Measurements from ENCODE around the gene MLLT10. TPM values are rescaled to one million over a fixed set of nuclear protein-coding genes. Genes with fewer than 3 reads are reported as not detected.

The MLLT10 gene
- total RNA-seq, 1 experiment from 2014 or later, result 45.2 TPM

DNA sequence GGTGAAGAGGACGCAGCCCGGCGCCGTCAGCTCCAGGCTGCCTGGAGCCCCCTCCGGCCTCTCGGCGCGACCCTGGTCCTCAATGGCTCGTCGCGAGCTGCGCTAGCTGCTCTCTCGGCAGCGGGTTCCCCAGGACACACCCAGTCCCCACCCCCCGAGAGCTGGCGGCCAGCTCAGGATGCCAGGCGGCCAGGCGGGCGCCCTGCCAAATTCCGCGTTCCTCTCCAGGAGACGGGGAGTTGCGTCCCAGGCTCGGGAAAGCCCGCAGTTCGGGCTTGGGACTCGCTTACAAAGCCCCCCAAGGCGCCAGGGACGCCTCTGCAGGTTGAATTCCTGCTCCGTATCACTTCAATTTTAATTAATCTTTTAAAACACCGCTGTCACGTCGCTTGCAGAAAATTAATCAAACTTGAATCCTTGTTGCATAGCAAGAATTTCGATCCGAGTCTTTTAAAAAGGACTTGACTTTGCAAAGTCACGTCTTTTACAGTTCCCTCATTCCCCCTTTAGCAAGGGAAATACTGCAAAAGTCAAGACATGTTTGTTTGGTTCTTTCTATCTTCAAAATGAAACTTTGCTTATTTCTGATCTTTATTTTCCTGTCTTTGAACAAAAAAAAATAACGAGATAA, 36.7 kb upstream of the MLLT10 start (continued):
- TF ChIP-seq, protein P1, sequence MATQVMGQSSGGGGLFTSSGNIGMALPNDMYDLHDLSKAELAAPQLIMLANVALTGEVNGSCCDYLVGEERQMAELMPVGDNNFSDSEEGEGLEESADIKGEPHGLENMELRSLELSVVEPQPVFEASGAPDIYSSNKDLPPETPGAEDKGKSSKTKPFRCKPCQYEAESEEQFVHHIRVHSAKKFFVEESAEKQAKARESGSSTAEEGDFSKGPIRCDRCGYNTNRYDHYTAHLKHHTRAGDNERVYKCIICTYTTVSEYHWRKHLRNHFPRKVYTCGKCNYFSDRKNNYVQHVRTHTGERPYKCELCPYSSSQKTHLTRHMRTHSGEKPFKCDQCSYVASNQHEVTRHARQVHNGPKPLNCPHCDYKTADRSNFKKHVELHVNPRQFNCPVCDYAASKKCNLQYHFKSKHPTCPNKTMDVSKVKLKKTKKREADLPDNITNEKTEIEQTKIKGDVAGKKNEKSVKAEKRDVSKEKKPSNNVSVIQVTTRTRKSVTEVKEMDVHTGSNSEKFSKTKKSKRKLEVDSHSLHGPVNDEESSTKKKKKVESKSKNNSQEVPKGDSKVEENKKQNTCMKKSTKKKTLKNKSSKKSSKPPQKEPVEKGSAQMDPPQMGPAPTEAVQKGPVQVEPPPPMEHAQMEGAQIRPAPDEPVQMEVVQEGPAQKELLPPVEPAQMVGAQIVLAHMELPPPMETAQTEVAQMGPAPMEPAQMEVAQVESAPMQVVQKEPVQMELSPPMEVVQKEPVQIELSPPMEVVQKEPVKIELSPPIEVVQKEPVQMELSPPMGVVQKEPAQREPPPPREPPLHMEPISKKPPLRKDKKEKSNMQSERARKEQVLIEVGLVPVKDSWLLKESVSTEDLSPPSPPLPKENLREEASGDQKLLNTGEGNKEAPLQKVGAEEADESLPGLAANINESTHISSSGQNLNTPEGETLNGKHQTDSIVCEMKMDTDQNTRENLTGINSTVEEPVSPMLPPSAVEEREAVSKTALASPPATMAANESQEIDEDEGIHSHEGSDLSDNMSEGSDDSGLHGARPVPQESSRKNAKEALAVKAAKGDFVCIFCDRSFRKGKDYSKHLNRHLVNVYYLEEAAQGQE (IDR thresholded peaks at IDR 0.05; ENCODE audit: low read depth), result no peak
- no peak for TF ChIP-seq ZFX (IDR thresholded peaks at IDR 0.05)

GRCh38 chr10:21498377-21498776, 35.7 kb upstream of the MLLT10 start:
- Histone ChIP-seq H3K4me3 (replicated peaks in 1 of 2; ENCODE audit: low read depth in 1 of 2, low read length in 2 of 2) (no peak overlapping the region), H3K36me3 (ENCODE audit: control insufficient read depth in 1 of 2, insufficient read depth in 2 of 2, low read length in 2 of 2) (no peaks in the 10 kb centered on the region), H3K27me3 (ENCODE audit: insufficient read depth, low read length) (peaks cover 3% of the 10 kb centered on the region; the same call in 1 of the 2 replicates), H4K20me1 (ENCODE audit: insufficient read depth) (no peaks in the 10 kb centered on the region), H3K9ac (ENCODE audit: low read length) (no peak overlapping the region), H3K9me2 (ENCODE audit: insufficient read depth) (no peaks in the 10 kb centered on the region), H3K79me2 (ENCODE audit: insufficient read depth, low read length) (no peaks in the 10 kb centered on the region), H3K4me2 (ENCODE audit: low read length) (no peak overlapping the region), H2AFZ (ENCODE audit: low read depth, low read length, poor library complexity, severe bottlenecking) (no peak overlapping the region), H3K27ac (ENCODE audit: low read depth, low read length) (no peak overlapping the region), H3K9me3 (ENCODE audit: control insufficient read depth in 1 of 2, insufficient read depth in 1 of 2, low read depth in 1 of 2, low read length in 2 of 2) (no peaks in the 10 kb centered on the region), H3K4me1 (ENCODE audit: control insufficient read depth in 1 of 2, insufficient read depth in 2 of 2, low read length in 2 of 2) (peaks cover 2 to 20% of the 10 kb centered on the region in 2 experiments; a peak in 2 of 4 replicates)
- ChIA-PET POLR2A (no interaction called here), CTCF (no interaction called here), RAD21 (ENCODE audit: low non-redundant PET in 1 of 2, low total read pairs in 2 of 2, uncharacterized antibody in 2 of 2, unreplicated experiment in 2 of 2) (no interaction called here)
- DNase-seq (ENCODE audit: low read depth, low spot score) (no peak), ATAC-seq (no peak)
- TF ChIP-seq CTCF (IDR thresholded peaks at IDR 0.05 in 2 of 3, conservative IDR thresholded peaks at IDR 0.05 in 1 of 3; ENCODE audit: borderline replicate concordance in 1 of 3, insufficient read depth in 1 of 3, low read depth in 2 of 3, low read length in 2 of 3), result no peak
- TF ChIP-seq EZH2 (IDR thresholded peaks at IDR 0.05), result no peak
- no peak for TF ChIP-seq YY1 (IDR thresholded peaks at IDR 0.05; ENCODE audit: extremely low read depth, insufficient replicate concordance, low read depth, low read length)
- TF ChIP-seq RAD21 (IDR thresholded peaks at IDR 0.05; ENCODE audit: low read depth), result no peak
- no peak for TF ChIP-seq JUND (IDR thresholded peaks at IDR 0.05)
- TF ChIP-seq, protein P1 (IDR thresholded peaks at IDR 0.05; ENCODE audit: low read depth), result no peak
- TF ChIP-seq ZFX (IDR thresholded peaks at IDR 0.05), result no peak
- no TSS peak for BruUV-seq (replicated peaks)
- intact Hi-C loops (cut with micrococcal nuclease), result loop anchor here (5.0 kb wide), 3 partner anchors 206 to 1489 kb away; no protein-coding TSS in a partner anchor
